SU-DHL-6 (cell line): Measurements from ENCODE around the gene FASTKD1.

Experiments used
- H2AFZ ChIP-seq: fragments of 200-600 bp; sonication (generic); 2 replicates; pipeline ENCODE4 v1.6.1; 2014; ENCODE audit warnings: low read depth, mild to moderate bottlenecking, moderate library complexity, mixed read lengths, antibody characterized with exemption, low read length; ENCODE audit not compliant: severe bottlenecking
- H3F3A ChIP-seq: fragments of 200-600 bp; shearing (Covaris generic); 2 replicates; pipeline ENCODE4 v1.6.0; 2016; ENCODE audit warnings: antibody characterized with exemption, mild to moderate bottlenecking; ENCODE audit not compliant: insufficient read depth
- H3K27ac ChIP-seq: fragments of 200-600 bp; sonication (generic); 2 replicates; pipeline ENCODE4 v1.5.1; 2016; ENCODE audit warnings: low read depth, mild to moderate bottlenecking, low read length, moderate library complexity, mixed read lengths
- H3K27me3 ChIP-seq: fragments of 200-600 bp; sonication (generic), shearing (Covaris generic); 2 replicates; pipeline ENCODE4 v1.6.0; 2014; ENCODE audit warnings: mild to moderate bottlenecking, low read length
- H3K36me3 ChIP-seq: fragments of 200-600 bp; sonication (generic); 2 replicates; pipeline ENCODE4 v1.6.1; 2014; ENCODE audit warnings: mild to moderate bottlenecking, low read length, mixed read lengths
- H3K4me2 ChIP-seq: fragments of 300-600, 200-600 bp; shearing (Covaris generic), sonication (generic); 2 replicates; pipeline ENCODE4 v1.6.0; 2014; ENCODE audit warnings: low read length, low read depth, mild to moderate bottlenecking; ENCODE audit not compliant: poor library complexity, severe bottlenecking
- H3K4me3 ChIP-seq: fragments of 200-600 bp; sonication (generic); 2 replicates; pipeline ENCODE4 v1.5.1; 2014; ENCODE audit warnings: antibody characterized with exemption, low read length, mild to moderate bottlenecking, mixed read lengths; ENCODE audit not compliant: insufficient read depth, poor library complexity, severe bottlenecking
- H3K79me2 ChIP-seq: fragments of 200-600 bp; sonication (generic); 2 replicates; pipeline ENCODE4 v1.6.1; 2014; ENCODE audit warnings: mild to moderate bottlenecking, low read length, moderate library complexity; ENCODE audit not compliant: insufficient read depth
- H3K9ac ChIP-seq: fragments of 200-600 bp; sonication (generic); 2 replicates; pipeline ENCODE4 v1.7.0; 2014; ENCODE audit warnings: mild to moderate bottlenecking, low read length
- H3K9me2 ChIP-seq: fragments of 200-600 bp; sonication (generic); replicated peaks from 2 replicates; pipeline ENCODE4 v1.6.1; 2014; ENCODE audit warnings: low read length; ENCODE audit not compliant: insufficient read depth
- H3K9me3 ChIP-seq: fragments of 200-600 bp; sonication (generic); 2 replicates; pipeline ENCODE4 v1.6.1; 2014; ENCODE audit warnings: low read length, mixed read lengths; ENCODE audit not compliant: insufficient read depth
- H4K20me1 ChIP-seq: fragments of 200-600 bp; sonication (generic); 2 replicates; pipeline ENCODE4 v1.6.1; 2014; ENCODE audit warnings: low read depth, mild to moderate bottlenecking, antibody characterized with exemption, low read length, moderate library complexity, mixed read lengths
- CTCF ChIP-seq: fragments of 200-600 bp; sonication (generic); IDR thresholded peaks from one replicate; pipeline ENCODE4 v1.5.1; 2017; ENCODE audit warnings: antibody characterized with exemption, mild to moderate bottlenecking, low read length, moderate library complexity; ENCODE audit not compliant: insufficient read depth, poor library complexity, severe bottlenecking
- EZH2phosphoT487 ChIP-seq: fragments of 200-600 bp; sonication (generic), shearing (Covaris generic); conservative IDR thresholded peaks from 2 replicates; pipeline ENCODE4 v1.6.1; 2018; ENCODE audit warnings: mild to moderate bottlenecking, antibody characterized with exemption, low read length, moderate library complexity, mixed read lengths

FASTKD1 gene

DNA sequence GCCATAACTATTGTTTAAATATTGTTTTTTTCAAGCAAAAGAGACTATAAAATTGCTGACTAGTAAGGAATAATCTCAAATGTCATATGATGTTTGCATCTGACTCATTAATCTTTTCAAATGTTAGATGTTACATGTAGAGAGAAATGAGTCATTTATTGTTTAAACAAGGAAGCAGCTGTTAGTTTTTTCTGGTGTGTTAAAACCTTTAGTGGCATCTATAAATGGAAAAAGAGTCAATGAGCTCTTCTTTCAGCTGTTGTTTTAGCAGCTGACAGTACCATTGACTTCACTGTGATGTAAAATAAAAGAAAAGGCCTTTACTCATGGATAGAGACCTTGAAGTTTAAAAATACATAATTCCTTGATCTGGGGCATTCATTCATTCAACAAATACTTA is 66.0 kb downstream of the FASTKD1 start:
- Histone ChIP-seq H3K79me2 (no peaks in the 10 kb centered on the region), H3K9ac (no peak overlapping the region), H3K9me3 (no peaks in the 10 kb centered on the region), H2AFZ (no peak overlapping the region), H3K4me2 (no peak overlapping the region), H3F3A (no peaks in the 10 kb centered on the region), H4K20me1 (no peaks in the 10 kb centered on the region), H3K36me3 (no peaks in the 10 kb centered on the region; the same call in 1 of the 2 replicates), H3K9me2 (no peaks in the 10 kb centered on the region), H3K27me3 (no peaks in the 10 kb centered on the region), H3K27ac (no peak overlapping the region), H3K4me3 (no peak overlapping the region)
- TF ChIP-seq CTCF, result no peak

- no peaks in the 10 kb centered on the region for H4K20me1 ChIP-seq
- H3K9me3 ChIP-seq, result no peaks in the 10 kb centered on the region
- H3K9ac ChIP-seq, result no peak overlapping the region
- no peak overlapping the region for H3K27ac ChIP-seq
- no peaks in the 10 kb centered on the region for H3F3A ChIP-seq
- no peaks in the 10 kb centered on the region; the same call in 1 of the 2 replicates for H3K36me3 ChIP-seq
- TF ChIP-seq CTCF, result no peak
- no peak for TF ChIP-seq EZH2phosphoT487
- H3K79me2 ChIP-seq, result no peaks in the 10 kb centered on the region
- no peak overlapping the region for H3K4me3 ChIP-seq
- H3K27me3 ChIP-seq, result no peaks in the 10 kb centered on the region
- no peak overlapping the region for H3K4me2 ChIP-seq
- H3K9me2 ChIP-seq, result no peaks in the 10 kb centered on the region
- H2AFZ ChIP-seq, result no peak overlapping the region
Observed at GRCh38 chr2:169504651-169505050, 69.0 kb downstream of the FASTKD1 start.

DNA sequence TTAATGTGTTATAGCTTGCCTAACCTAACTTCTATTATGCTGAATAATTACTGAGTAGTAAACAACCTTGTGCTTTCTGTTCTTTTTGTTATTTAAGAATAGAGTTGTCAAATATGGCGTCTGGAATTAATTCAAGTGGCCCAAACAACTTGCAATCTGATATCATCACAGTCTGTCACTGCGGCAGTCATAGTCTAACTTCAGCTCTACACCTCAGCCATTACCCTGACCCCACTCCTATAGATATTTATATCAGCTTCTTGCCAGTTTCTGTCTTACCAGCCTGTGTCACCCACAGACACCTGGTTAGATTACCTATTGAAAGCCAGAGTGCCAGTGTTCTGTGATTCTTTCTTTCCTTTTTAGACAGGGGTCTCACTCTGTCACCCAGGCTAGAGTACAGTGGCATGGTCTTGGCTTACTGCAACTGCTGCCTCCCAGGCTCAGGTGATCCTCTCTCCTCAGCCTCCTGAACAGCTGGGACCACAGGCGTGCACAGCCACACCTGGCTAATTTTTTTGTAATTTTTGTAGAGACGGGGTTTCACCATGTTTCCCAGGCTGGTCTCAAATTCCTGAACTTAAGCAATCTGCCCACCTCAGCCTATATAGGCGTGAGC is 78.2 kb downstream of the FASTKD1 start:
- Histone ChIP-seq H4K20me1 (no peaks in the 10 kb centered on the region), H3F3A (no peaks in the 10 kb centered on the region), H3K79me2 (no peaks in the 10 kb centered on the region), H3K4me3 (no peak overlapping the region), H3K4me2 (no peak overlapping the region), H3K27ac (no peak overlapping the region), H3K9me3 (no peaks in the 10 kb centered on the region), H3K27me3 (no peaks in the 10 kb centered on the region), H3K36me3 (no peaks in the 10 kb centered on the region), H3K9ac (no peak overlapping the region), H2AFZ (no peak overlapping the region), H3K9me2 (no peaks in the 10 kb centered on the region)
- TF ChIP-seq CTCF (no peak), EZH2phosphoT487 (no peak)
